HG03521 (cell line): ENCODE measurements around the gene YPEL1.

ENCODE experiments used
- ATAC-seq: cut with Tn5 transposase; IDR thresholded peaks from one replicate; pipeline ENCODE4 v1.9.1; 2021; ENCODE audit warnings: mild to moderate bottlenecking, moderate library complexity; ENCODE audit not compliant: unreplicated experiment

YPEL1 gene, protein sequence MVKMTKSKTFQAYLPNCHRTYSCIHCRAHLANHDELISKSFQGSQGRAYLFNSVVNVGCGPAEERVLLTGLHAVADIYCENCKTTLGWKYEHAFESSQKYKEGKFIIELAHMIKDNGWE

DNA sequence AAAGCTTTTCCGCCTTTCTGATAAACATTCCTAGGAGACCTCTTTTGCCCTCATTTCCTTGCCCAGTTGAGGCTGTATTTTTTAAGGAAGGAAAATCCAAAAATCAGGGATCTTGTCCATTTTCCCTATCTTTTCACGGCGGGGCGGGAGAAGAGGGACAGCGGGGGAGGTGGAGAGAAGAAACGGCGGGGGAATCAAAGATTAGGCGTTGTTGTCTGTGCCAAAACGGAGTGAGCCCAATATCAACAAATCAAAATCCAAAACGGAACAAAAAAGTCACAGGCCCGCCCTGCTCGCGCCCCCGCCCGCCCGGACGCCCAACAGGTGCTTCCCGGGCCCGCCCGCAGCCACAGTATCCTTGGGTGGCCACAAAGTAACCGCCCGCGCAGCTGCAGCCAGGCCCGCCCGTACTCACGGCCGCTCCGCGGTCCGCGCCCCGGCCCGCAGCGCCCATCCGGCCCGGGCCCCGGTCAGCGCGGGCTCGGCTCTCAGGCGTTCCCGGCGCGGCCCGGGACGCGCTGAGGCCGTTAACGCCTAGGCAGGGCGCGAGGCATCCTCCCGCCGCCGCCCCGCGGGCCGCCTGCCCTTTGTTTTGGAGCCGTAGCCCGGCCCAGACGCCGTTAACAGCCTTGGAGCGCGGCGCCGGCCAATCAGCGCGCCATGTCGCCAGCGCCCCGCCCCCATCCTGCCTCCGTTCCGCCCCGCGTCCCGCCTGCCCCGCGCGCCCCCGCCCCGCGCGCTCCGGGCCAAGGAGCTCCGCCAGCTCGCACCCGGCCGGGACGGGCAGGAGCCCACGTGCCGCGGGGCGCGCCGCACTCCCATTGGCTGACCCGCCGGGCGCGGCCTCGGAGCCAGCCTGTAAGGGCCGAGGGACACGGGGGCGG, at the start of gene YPEL1:
Gene YPEL1 (minus strand): TSS at position 595 of the 884 bp plus-strand sequence. CDS start 25,050 bp downstream, outside the sequence.
- peak; percentile 88 for ATAC-seq

DNA sequence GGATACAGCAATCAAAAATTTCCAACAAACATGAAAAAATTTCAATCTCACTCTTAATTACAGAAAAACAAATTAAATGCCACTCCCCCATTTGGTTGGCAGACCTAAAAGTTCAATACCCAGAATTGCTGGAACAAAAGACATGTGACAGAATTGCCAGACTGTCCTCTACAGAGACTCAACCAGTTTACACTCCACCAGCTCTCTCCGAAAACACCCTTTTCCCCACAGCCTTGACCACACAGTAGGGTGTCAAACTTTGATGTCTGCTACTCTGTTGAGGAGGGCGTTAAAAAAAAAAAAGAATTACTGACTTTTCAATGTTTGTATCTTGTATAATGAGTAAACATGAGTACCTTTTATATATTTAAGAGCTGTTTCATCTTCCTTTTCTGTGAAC, 44.7 kb upstream of the YPEL1 start:
- no peak for ATAC-seq

DNA sequence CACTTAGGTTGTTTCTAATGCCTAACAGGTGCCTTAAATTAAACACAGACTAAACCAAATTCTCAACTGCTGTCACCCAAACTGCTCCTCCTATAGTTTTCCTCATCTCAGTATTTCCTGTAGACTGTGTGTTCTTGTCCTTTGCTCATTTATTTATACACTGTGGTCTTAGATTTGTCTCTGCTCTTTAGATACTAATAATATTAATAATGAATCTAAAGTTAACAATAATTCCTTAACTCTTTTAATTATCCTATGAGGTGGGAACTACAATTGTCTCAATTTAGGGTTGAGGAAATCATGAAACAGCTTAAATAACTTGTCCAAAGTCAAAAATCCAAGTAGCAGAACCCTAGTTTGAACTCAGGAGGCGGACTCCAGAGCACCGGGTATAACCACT, 43.9 kb upstream of the YPEL1 start:
- no peak for ATAC-seq

DNA sequence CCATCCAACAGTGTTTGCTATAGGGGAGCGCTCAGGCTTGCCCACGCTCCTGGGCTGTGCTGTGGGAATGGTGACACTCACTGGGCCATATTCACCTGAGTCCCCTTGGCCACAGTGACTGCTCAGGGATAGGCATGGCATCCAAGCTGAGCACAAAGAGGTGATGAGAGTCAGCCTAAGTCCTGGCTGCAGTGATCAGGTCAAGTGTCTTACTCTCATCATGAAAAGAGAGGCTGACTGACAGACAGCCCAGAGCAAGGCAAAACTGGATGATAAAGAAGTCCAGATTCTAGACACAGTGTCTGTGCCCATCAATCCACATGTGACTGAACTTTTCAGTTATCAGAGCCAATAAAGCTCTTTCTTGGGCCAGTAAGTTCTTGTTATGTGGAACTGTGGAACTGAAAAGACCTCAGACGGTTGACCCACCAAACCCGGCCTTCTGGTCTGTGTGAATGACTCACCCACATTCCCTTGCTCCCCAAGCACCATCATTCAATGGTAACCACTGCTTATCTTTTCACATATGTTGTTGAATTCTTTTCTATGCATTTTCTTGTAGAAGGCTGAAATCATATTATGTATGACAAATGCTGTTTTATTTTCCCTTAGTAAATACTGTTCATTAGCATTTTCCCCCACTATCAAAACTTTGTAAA, 43.2 kb upstream of the YPEL1 start:
- ATAC-seq, result no peak

DNA sequence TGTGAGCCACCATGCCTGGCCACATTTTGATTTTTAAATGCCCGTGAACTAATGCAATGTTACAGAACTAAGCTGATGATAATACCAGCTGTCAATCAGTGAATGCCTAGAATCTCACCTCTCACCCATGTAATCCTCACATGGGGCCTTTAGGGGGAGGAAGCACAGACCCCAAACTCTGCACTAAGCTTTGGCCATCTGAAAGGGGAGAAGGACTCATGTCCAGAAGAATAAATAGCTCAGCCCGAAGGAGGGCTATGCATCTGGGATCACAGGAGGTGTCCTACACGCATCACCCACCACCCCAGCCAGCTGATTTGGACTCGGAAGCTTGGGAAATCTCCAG, 36.0 kb upstream of the YPEL1 start:
- no peak for ATAC-seq

DNA sequence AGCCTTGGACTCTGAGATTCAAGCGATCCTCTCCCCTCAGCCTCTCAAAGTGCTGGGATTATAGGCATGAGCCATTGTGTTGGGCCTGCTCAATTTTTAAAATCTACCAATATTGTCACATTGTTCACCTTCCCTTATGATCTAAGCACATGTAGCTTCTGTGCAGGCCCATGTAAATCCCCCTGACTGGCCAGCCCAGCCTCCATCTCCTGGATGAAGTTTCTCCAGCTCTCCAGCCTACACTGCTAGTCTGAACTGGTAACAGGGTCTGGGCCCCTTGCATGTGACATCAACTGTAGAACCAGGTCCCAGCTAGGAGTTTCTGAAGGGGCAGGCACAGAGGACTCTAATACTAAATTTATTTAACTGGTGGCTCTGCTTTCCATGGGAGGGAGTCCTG, 32.8 kb upstream of the YPEL1 start:
- no peak for ATAC-seq

DNA sequence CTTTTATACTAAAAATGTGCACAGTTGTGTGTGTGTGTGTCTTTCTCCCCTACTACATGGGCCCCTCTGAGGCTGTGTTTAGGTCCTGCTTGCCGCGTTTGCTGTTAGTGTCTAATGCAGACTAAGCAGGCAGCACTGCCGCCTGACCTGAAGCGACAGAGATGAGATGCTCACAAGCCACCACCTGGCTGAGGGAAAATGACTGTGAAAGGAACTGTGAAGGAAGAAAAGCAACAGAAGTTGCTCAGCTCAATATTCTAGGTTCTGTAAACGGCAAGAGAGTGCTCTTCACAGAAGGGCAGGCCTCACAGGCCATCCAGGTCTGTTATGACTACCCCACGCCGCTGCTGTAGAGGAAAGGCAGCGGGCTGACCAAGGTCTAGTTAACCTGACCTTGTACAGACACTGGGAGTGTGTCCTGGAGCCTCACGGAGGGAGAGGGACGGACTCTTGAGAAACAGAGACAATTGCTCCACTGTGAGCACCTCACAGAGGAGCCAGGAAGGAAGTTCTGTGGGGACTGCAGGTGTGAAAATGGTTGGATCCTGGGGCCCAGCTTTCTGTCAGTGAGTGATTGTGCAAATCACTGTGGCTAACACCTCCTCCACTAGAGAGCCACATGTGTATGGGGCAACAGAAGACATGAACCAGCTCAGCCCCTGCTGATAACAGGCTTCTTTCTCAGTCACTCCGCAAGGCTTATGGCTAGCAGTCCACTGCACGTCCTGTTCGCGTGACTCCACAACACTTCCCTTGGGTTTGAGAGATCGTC, 31.3 kb upstream of the YPEL1 start:
- peak; percentile 46 for ATAC-seq

DNA sequence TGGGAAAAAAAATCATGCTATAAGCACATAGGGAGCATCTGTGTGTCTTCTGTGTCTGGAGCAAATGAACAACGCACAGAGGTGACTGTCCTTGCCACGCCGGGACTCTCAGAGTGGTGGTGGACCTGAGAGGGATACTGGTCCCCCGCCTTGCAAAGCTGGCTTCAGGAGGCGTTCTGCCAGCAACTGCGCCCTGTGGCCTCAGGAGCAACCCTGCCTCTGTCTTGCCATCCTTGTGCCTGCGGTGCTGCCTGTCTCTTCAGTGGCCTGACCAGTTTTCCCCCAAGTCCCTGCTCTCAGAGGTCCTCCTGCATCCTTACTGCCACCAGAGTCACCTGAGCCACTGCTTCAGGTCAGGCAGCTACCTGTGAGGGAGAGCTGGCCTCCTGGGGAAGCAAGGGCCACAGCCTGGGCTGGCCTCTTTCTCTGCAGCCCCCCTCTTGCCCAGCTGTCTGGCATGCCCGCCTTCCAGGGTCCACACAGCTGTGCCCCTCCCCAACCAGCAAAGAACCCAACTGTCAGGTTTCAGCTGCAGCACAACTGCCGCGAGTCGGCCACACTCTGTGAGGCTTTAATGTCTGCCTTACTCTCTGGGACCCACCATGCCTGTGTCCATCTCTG, 30.4 kb upstream of the YPEL1 start:
- no peak for ATAC-seq

DNA sequence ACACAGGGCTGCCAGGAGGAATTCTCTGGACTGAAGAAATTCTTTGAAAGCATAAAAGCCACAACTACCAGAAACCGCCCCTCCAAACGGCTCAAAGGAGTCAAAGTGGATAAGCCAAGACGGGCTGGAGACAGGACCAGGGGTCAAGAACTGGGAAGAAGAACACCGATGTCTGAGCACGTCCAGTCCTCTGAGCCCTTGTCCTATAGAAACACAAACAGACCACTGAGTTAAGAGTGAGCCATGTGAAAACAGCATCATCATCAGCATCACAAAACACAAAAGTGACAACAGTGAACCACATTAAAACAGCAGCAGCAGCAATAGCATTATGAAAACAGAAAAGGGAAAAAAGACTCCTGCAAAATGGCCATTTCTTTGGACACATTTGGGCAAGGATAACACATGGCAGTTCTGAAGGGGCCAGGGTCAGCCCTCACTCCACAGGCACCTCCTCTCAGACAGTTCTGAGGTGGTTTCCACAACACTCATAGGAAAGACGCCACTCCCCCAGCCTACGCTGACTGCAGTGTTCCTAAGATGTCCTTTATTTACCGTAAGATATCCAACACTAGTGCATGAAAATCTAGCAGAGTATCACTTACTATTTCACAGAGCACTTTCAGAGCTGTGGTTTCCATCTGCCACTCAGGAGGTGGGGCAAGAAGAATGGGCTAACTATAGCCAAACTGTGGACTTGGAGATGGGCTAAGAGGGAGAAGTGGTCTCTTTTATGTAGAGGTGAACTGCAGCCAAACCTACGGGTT, 28.6 kb upstream of the YPEL1 start:
- ATAC-seq, result no peak

DNA sequence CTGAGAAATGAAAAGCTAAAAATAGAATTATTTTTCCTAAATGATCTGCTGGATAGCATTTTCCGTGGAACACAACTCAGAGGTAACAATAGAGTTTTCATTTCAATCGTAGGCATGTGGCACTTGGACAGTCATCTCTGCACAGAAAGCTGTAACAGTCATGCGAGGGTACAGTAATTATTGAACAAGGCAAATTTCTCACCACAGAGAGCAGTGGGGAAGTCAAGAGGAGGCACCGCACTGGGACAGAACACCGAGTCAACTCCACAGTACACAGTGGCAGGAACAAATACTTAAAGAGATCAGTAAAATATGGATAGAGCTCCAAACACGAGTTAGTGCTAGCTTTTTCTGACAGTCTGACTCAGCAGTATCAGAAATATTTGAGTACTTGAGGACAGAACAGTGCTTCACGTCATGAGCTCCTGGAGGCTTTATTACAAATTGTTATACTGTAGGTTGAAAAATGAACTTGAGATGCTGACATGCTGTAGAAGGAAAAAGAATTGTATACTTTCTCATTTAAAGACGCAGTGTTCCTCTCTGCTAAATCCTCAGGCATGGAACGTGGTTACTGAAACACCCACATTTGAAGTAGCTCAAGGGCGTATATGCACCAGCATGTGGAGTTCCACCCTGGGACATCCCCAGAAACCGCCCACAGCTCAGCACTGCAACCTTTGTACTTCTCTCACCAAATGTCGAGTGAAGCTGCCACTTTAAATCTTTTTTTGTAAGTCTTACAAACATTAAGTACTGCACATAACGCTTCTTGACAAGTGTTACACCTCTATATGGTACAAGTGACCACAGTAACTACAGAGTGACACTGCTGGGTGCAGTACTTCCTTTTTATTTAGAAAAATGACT, 27.4 kb upstream of the YPEL1 start:
- ATAC-seq, result no peak

DNA sequence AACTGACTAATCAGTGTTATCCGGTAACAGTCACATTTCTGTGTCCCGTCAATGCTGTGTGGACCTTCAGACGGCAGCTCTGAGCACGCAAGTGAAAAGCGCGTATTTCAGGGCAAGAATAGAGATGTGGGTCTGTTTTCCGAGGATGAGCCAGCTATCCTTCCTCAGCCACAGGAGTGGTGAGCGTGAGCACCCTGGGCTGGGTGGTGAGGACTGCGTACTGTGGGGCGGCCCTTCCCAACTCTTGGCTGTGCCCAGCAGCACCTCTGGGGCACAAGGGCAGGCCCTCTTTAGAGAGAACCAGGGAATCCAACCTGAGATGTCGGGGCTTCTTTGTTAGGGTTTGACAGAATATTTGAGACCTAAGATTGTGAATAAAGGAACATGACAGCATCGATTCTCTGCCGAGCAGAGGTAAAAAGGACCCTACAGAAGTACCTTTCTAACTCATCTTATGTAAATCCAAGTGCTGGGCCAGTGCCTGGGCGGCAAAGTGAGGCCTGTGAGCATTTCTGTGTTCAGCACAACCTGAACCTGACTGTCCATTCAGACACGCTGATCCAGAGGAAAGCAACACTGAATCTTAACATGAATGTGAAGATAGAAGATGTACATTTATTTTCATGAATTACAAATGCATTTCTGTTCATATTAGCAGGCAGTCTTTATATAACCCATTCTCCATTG, 26.5 kb upstream of the YPEL1 start:
- no peak for ATAC-seq

DNA sequence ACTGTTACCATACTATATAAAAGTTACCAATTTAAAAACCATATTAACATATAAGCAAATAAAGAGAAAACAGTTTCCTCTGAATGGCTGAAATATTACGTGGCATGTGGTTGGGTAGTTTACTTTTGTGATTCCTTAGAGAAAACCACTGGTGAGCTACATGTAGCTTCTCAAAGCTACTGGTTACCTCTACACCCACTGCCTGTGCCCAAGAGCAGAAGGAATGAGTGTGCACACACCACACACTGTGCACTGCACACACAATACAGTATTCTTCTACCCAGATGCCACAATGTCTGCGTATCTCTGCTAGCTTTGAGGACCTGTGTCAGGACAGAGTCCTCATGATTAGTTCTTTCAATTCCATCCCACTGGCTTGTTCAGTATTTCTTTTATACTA, 25.5 kb upstream of the YPEL1 start:
- no peak for ATAC-seq

DNA sequence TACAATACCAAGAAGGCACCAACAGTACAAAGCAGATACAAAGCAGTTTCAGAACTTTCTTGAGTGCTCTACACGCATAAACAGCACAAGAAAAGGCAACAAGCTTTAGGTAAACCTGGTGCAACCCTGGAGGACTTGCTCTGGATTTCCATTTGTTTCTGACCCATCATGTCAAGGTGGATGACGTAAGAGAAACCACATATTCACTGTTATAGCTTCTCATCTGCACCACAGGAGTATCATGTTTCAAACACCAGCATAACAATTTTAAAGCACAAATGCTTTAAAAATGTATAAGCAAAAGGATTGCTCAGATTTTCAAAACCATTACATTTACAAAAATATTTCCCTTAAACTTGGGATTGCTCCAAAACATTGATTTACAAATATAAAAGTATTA, 25.0 kb upstream of the YPEL1 start:
- no peak for ATAC-seq

DNA sequence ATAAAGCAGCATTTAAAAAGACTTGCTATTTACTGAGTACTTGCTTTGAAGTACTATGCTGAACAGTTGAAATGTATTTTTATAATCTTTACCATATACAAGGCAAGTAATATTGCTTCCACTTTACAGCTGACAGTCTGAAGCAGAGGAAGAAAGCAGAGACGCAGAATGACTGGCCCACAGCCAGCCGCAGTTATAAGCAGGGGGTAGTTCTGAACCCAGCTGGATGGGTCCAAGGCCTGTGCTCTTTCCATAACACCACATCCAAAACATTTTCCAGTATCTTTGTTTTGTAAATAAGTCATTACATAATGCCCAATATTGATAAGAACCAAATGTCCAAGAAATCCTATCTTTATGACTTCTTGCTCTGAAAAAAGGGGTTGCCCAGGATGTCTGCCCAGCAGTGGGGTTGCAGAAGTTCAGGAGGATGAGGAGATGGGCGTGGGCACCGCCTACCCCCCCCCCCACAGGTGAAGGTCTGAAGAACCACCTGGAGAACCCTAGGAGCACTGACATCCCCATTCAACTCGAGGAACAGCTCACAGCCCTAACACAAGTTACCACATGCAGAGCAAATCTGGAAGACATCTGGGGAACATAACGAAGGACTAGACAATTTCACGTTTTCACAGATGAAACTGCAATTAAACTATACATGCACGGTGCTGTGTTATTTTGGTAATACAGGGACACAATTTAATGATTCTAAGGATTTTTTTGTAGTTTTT, 24.2 kb upstream of the YPEL1 start:
- no peak for ATAC-seq

DNA sequence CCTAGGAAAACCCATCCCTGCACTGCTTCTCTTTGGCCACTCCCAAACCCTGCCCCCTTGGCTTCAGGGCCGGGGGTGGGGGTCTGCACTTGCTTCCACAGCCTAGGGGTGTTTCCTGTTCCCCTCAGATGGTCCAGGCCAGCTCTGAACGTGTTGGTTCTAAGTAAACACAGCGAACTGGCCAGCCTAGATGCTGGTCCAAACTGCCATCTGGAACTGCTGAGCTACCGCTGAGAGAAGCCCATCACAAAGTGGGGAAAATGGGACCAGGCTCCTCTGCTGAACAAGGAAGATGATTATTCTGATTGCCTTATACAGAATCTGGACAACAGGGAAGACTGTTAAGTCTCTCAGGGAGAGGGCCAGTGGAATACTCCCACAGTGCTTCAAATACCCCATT, 23.5 kb upstream of the YPEL1 start:
- no peak for ATAC-seq

DNA sequence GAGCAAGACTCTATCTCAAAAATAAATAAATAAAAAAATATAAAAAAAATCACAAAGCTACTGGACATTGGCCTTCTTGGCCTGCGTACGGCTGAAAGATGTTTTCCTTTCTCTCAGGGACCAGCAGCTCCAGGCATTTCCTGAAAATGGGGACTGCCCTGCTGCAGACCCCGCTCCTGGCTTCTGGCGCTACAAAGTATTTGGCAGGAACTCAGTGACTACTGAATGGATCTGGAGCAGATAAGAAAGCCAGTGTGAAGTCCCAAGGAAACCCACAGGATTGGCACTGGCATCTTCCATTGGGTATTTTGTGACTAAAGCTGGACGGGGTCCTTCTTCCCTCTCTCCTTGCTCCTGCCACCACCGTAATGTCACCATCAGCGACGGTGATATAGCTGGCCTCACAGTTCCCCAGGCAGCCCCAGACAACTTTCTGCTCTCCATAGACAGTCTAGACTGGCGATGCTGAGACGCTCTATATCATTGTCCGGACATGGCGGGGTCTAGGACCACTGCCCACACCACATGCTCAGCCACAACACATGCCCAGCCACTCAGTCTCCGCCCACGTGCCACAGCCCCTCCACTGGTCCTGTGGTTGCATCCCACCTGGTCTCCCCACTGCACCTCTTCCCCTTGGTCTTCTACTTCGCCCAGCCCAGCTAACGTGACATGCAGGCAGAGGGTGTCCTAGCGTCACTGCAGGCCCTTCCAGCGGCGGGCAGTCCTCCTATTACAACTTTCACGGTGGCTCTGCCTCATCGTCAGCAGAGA, 22.7 kb upstream of the YPEL1 start:
- ATAC-seq, result no peak

DNA sequence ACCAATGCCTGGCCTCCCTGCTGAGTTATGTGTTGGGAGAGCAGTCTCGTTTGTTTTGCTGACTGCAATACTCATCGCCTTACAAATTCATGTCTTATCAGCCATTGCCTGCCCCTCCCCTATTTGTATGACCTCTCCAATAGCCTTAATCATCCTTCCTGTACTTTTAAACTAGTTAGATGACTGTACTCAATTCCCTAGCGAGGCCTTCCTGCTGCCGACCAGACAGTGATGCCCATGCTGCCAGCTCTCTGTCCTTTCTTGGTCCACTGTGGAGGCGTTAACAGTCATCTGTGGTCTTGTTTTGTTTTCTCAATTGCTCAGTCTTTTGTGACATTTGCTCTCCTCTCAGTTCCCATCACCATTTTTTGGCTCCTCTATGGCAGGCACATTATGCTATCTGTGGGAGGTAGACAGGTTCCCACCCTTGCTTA, 20.3 kb upstream of the YPEL1 start:
- no peak for ATAC-seq
